ENCODE measurements around the gene RSPO4. TPM values are rescaled to one million over a fixed set of nuclear protein-coding genes. Genes with fewer than 3 reads are reported as not detected.
"Not testable (repeated sequence)": the region's sequence is repeated elsewhere in the genome, so short reads cannot be mapped to it uniquely, and the experiment has no call there.

Gene RSPO4
- total RNA-seq, 1 donor from 2014 or later = not detected

- H3K4me3 Mint-ChIP-seq (ENCODE audit: low read depth) = no peak overlapping the region
- peaks cover under 1% of the 10 kb centered on the region for H3K4me1 Mint-ChIP-seq (ENCODE audit: low read depth)
- no peaks in the 10 kb centered on the region for H3K9me3 Mint-ChIP-seq
- no peak for DNase-seq (ENCODE audit: low spot score)
- H3K36me3 Mint-ChIP-seq (ENCODE audit: low read depth) = no peaks in the 10 kb centered on the region
- intact Hi-C loops (cut with micrococcal nuclease) = no loop called here
- H3K27me3 Mint-ChIP-seq (ENCODE audit: low read depth) = peaks cover 22% of the 10 kb centered on the region
- H3K27ac Mint-ChIP-seq = no peak overlapping the region
Measured at GRCh38 chr20:997486-997885, 4.6 kb downstream of the RSPO4 start.

GRCh38 chr20:997016-997415 lies 5.1 kb downstream of the RSPO4 start:
- Mint-ChIP-seq H3K9me3 (no peaks in the 10 kb centered on the region), H3K4me1 (ENCODE audit: low read depth) (no peaks in the 10 kb centered on the region), H3K27ac (no peak overlapping the region), H3K27me3 (ENCODE audit: low read depth) (peaks cover 22% of the 10 kb centered on the region), H3K36me3 (ENCODE audit: low read depth) (no peaks in the 10 kb centered on the region), H3K4me3 (ENCODE audit: low read depth) (no peak overlapping the region)
- DNase-seq (ENCODE audit: low spot score) = no peak
- intact Hi-C loops (cut with micrococcal nuclease) = no loop called here

DNA sequence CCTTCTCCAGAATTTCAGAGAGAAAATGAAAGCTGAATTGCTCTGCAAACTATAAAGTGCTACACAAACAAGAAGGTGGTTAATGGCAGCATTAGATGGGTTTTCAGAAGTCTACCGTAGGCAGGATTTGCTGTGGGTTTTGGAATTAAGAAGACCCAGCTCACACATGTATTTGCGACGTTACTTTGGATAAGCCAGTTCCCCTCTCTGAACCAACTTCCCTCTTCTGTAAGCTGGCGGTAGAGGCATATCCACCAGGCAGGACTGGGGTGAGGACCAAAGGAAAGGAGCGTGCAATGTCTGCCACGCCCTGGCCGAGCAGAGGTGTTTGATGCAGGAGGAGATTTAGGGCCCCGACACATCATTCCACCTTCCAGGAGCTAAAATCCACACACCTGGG lies 6.9 kb downstream of the RSPO4 start:
- Mint-ChIP-seq H3K27me3 (ENCODE audit: low read depth) (peaks cover 10% of the 10 kb centered on the region), H3K4me3 (ENCODE audit: low read depth) (no peak overlapping the region), H3K27ac (no peak overlapping the region), H3K9me3 (no peaks in the 10 kb centered on the region), H3K36me3 (ENCODE audit: low read depth) (no peaks in the 10 kb centered on the region), H3K4me1 (ENCODE audit: low read depth) (no peaks in the 10 kb centered on the region)
- DNase-seq (ENCODE audit: low spot score) = no peak
- intact Hi-C loops (cut with micrococcal nuclease) = no loop called here

GRCh38 chr20:992801-993535 lies 9.1 kb downstream of the RSPO4 start:
- no peaks in the 10 kb centered on the region for H3K4me1 Mint-ChIP-seq (ENCODE audit: low read depth)
- H3K27ac Mint-ChIP-seq = no peak overlapping the region
- intact Hi-C loops (cut with micrococcal nuclease) = no loop called here
- no peaks in the 10 kb centered on the region for H3K9me3 Mint-ChIP-seq
- DNase-seq (ENCODE audit: low spot score) = no peak
- H3K4me3 Mint-ChIP-seq (ENCODE audit: low read depth) = no peak overlapping the region
- H3K36me3 Mint-ChIP-seq (ENCODE audit: low read depth) = no peaks in the 10 kb centered on the region
- peaks cover 5% of the 10 kb centered on the region for H3K27me3 Mint-ChIP-seq (ENCODE audit: low read depth)

DNA sequence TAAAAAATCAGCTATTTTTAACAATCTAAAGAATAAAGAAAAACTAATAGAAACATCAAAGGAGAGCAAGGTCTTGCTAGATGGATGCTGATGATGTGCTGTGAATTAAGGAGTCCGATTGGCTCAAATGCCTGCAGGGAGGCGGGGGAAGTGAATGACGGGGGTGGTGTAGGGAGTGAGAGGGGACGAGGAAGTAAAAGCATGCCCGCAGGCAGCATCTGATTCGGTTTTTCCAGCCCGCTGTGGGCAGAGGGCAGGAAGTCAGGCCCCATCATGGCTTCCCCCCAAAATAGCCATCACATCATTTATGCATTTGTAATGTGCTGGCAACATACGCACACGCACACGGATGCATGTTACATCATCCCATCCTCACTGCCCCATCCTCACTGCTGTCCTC lies 10.3 kb downstream of the RSPO4 start:
- Mint-ChIP-seq H3K36me3 (ENCODE audit: low read depth) (no peaks in the 10 kb centered on the region), H3K27me3 (ENCODE audit: low read depth) (peaks cover 5% of the 10 kb centered on the region), H3K9me3 (no peaks in the 10 kb centered on the region), H3K4me1 (ENCODE audit: low read depth) (no peaks in the 10 kb centered on the region), H3K4me3 (ENCODE audit: low read depth) (no peak overlapping the region), H3K27ac (no peak overlapping the region)
- intact Hi-C loops (cut with micrococcal nuclease) = no loop called here
- DNase-seq (ENCODE audit: low spot score) = no peak

DNA sequence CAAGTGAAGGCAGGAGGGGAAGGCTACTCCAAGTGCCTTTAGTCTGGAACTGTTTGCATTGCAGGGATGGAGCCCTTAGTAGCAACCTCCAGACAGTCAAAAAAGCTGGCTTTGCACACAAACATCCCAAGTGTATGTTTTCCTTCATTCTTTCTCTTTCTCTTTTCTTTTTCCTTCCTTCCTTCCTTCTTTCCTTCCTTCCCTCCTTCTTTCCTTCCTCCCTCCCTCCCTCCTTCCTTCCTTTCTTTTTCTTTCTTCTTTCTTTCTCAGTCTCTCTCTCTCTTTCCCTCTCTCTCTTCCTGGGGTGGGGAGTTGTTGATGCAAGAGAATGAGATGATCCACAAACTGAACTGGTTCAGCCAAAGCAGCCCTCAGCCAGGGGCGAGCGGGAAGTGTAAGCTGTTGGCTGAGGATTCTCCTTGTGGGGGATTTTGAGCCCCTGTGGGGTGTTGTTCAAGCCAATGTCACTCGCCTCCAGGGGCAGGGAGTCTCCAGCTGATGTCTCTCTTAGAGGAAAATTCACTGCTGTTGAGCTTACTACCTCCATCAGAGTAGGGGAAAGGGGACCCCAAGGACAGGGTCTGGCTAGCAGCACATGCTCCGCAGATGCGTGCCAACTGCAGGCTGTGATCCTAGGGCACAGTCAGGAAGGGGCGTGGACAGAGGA lies 11.7 kb downstream of the RSPO4 start:
- Mint-ChIP-seq H3K4me1 (ENCODE audit: low read depth) (no peaks in the 10 kb centered on the region), H3K36me3 (ENCODE audit: low read depth) (no peaks in the 10 kb centered on the region), H3K4me3 (ENCODE audit: low read depth) (no peak overlapping the region), H3K27me3 (ENCODE audit: low read depth) (peaks cover 3% of the 10 kb centered on the region), H3K27ac (no peak overlapping the region), H3K9me3 (no peaks in the 10 kb centered on the region)
- no peak for DNase-seq (ENCODE audit: low spot score)
- intact Hi-C loops (cut with micrococcal nuclease) = no loop called here

- intact Hi-C loops (cut with micrococcal nuclease) = no loop called here
- no peak overlapping the region for H3K27ac Mint-ChIP-seq
Measured at GRCh38 chr20:988272-988671, 13.8 kb downstream of the RSPO4 start.

DNA sequence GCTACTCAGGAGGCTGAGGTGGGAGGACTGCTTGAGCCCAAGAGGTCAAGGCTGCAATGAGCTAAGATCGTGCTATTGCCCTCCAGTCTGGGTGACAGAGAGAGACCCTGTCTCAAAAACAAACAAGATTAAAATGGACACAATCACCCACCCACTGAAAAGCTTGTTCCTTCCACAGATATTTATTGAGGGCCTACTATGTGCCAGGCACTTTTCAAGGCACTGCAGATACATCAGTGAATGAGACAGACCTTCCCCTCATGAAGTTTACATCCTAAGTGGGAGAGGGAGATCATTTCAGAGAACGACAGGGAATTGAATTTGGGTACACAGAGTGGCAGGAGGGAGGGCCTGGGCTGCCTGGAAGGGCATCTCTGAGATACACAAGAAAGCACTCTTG lies 14.4 kb downstream of the RSPO4 start:
- Mint-ChIP-seq H3K27ac (no peak overlapping the region), H3K4me1 (ENCODE audit: low read depth) (no peaks in the 10 kb centered on the region), H3K27me3 (ENCODE audit: low read depth) (peaks cover 3% of the 10 kb centered on the region), H3K4me3 (ENCODE audit: low read depth) (no peak overlapping the region), H3K9me3 (no peaks in the 10 kb centered on the region), H3K36me3 (ENCODE audit: low read depth) (no peaks in the 10 kb centered on the region)
- no peak for DNase-seq (ENCODE audit: low spot score)
- intact Hi-C loops (cut with micrococcal nuclease) = no loop called here

More at GRCh38 chr20:988272-988671, 13.8 kb downstream of the RSPO4 start:
- Mint-ChIP-seq H3K27me3 (ENCODE audit: low read depth) (peaks cover 3% of the 10 kb centered on the region), H3K4me1 (ENCODE audit: low read depth) (no peaks in the 10 kb centered on the region), H3K4me3 (ENCODE audit: low read depth) (no peak overlapping the region), H3K36me3 (ENCODE audit: low read depth) (no peaks in the 10 kb centered on the region), H3K9me3 (no peaks in the 10 kb centered on the region)
- DNase-seq (ENCODE audit: low spot score) = no peak

GRCh38 chr20:986733-987355 lies 15.3 kb downstream of the RSPO4 start:
- no peak overlapping the region for H3K27ac Mint-ChIP-seq
- no peaks in the 10 kb centered on the region for H3K36me3 Mint-ChIP-seq (ENCODE audit: low read depth)
- H3K27me3 Mint-ChIP-seq (ENCODE audit: low read depth) = peaks cover 6% of the 10 kb centered on the region
- H3K4me1 Mint-ChIP-seq (ENCODE audit: low read depth) = no peaks in the 10 kb centered on the region
- no peaks in the 10 kb centered on the region for H3K9me3 Mint-ChIP-seq
- H3K4me3 Mint-ChIP-seq (ENCODE audit: low read depth) = no peak overlapping the region
- no peak for DNase-seq (ENCODE audit: low spot score)
- intact Hi-C loops (cut with micrococcal nuclease) = no loop called here

GRCh38 chr20:984994-985393 lies 17.1 kb downstream of the RSPO4 start:
- intact Hi-C loops (cut with micrococcal nuclease); H3K36me3 Mint-ChIP-seq (ENCODE audit: low read depth); H3K9me3 Mint-ChIP-seq; H3K27me3 Mint-ChIP-seq (ENCODE audit: low read depth); DNase-seq (ENCODE audit: low spot score); H3K4me1 Mint-ChIP-seq (ENCODE audit: low read depth); H3K4me3 Mint-ChIP-seq (ENCODE audit: low read depth); H3K27ac Mint-ChIP-seq: not testable (repeated sequence)

- no peaks in the 10 kb centered on the region for H3K36me3 Mint-ChIP-seq (ENCODE audit: low read depth)
- H3K27me3 Mint-ChIP-seq (ENCODE audit: low read depth) = peaks cover 9% of the 10 kb centered on the region
- no peaks in the 10 kb centered on the region for H3K9me3 Mint-ChIP-seq
- H3K27ac Mint-ChIP-seq = no peak overlapping the region
- H3K4me1 Mint-ChIP-seq (ENCODE audit: low read depth) = no peaks in the 10 kb centered on the region
- intact Hi-C loops (cut with micrococcal nuclease) = no loop called here
- DNase-seq (ENCODE audit: low spot score) = no peak
- H3K4me3 Mint-ChIP-seq (ENCODE audit: low read depth) = no peak overlapping the region
Measured at GRCh38 chr20:982754-983153, 19.4 kb downstream of the RSPO4 start.

DNA sequence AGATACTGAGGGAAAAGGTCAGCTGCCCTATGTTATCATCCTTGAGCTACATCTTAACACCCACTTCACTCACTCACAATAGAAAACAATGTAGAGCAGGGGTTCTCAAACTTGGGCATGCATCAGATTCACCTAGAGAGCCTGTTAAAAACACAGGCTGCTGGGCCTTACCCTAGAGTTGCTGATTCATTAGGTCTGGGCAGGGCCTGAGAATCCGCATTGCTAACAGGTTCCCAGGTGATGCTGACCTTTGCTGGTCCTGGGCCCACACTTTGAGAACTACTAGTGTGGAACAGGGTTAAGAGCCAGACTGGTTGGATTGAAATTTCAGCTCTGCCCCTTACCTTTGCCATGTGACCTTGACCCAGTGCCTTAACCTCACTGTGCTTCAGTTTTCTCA lies 25.1 kb downstream of the RSPO4 start:
- no peak for DNase-seq (ENCODE audit: low spot score)
- H3K4me1 Mint-ChIP-seq (ENCODE audit: low read depth) = peaks cover 3% of the 10 kb centered on the region
- no peak overlapping the region for H3K27ac Mint-ChIP-seq
- intact Hi-C loops (cut with micrococcal nuclease) = loop anchor here (10.0 kb wide), 1 partner anchor 238 kb away; no protein-coding TSS in a partner anchor
- H3K9me3 Mint-ChIP-seq = no peaks in the 10 kb centered on the region
- H3K36me3 Mint-ChIP-seq (ENCODE audit: low read depth) = no peaks in the 10 kb centered on the region
- H3K27me3 Mint-ChIP-seq (ENCODE audit: low read depth) = peaks cover 9% of the 10 kb centered on the region
- H3K4me3 Mint-ChIP-seq (ENCODE audit: low read depth) = no peak overlapping the region

- Mint-ChIP-seq H3K9me3 (no peaks in the 10 kb centered on the region), H3K36me3 (ENCODE audit: low read depth) (no peaks in the 10 kb centered on the region), H3K4me1 (ENCODE audit: low read depth) (peaks cover 3% of the 10 kb centered on the region), H3K27ac (no peak overlapping the region), H3K27me3 (ENCODE audit: low read depth) (peaks cover 8% of the 10 kb centered on the region), H3K4me3 (ENCODE audit: low read depth) (no peak overlapping the region)
- intact Hi-C loops (cut with micrococcal nuclease) = loop anchor here (10.0 kb wide), 1 partner anchor 239 kb away; no protein-coding TSS in a partner anchor
- DNase-seq (ENCODE audit: low spot score) = no peak
Measured at GRCh38 chr20:976033-976432, 26.1 kb downstream of the RSPO4 start.
